Adrenal gland (tissue), 5 donors: Measurements from ENCODE around the gene NR1D1.

ENCODE experiments used
- POLR2A ChIP-seq, 2 donors: fragments of 450-650 bp; IDR thresholded peaks; one replicate each; pipeline ENCODE4 v1.6.1; 2017; ENCODE audit warnings: antibody characterized with exemption in 2 of 2, mild to moderate bottlenecking in 2 of 2, moderate library complexity in 1 of 2
- TF ChIP-seq, protein P1 (sequence below), 6 experiments: fragments of 450-650 bp in 4 of 6; fragments of 200-600 bp in 2 of 6; sonication (generic) in 1 of 6; IDR thresholded peaks; 1 replicate in 5 of 6; 2 replicates in 1 of 6; pipeline versions ENCODE4 v1.5.1 to v1.8.0; 2016 to 2021; ENCODE audit warnings: antibody characterized with exemption in 6 of 6, mild to moderate bottlenecking in 2 of 6, moderate library complexity in 1 of 6
- donor health status: DM: no; HTN: no; CAD: no.

- TF ChIP-seq POLR2A (IDR thresholded peaks at IDR 0.05), result no peak
- TF ChIP-seq, protein P1, sequence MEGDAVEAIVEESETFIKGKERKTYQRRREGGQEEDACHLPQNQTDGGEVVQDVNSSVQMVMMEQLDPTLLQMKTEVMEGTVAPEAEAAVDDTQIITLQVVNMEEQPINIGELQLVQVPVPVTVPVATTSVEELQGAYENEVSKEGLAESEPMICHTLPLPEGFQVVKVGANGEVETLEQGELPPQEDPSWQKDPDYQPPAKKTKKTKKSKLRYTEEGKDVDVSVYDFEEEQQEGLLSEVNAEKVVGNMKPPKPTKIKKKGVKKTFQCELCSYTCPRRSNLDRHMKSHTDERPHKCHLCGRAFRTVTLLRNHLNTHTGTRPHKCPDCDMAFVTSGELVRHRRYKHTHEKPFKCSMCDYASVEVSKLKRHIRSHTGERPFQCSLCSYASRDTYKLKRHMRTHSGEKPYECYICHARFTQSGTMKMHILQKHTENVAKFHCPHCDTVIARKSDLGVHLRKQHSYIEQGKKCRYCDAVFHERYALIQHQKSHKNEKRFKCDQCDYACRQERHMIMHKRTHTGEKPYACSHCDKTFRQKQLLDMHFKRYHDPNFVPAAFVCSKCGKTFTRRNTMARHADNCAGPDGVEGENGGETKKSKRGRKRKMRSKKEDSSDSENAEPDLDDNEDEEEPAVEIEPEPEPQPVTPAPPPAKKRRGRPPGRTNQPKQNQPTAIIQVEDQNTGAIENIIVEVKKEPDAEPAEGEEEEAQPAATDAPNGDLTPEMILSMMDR (IDR thresholded peaks at IDR 0.05), result no peak
These were observed 41.5 kb downstream of the NR1D1 start for GRCh38 chr17:40058865-40059264.
